ENCODE results near the gene GTPBP1. TPM values are rescaled to one million over a fixed set of nuclear protein-coding genes. Genes with fewer than 3 reads are reported as not detected.

The GTPBP1 gene
- total and polyA plus RNA-seq, 2 of the 4 experiments (the other 2 are of a cell fraction), result 12.4 to 29.5 TPM

- Histone ChIP-seq H3K9me1 (ENCODE audit: insufficient read depth, low read length) (peaks cover 22% of the 10 kb centered on the region), H3K4ac (ENCODE audit: low read depth, low read length) (no peak overlapping the region), H4K91ac (ENCODE audit: insufficient read depth, low read depth, low read length) (no peak overlapping the region), H2BK20ac (ENCODE audit: low read depth, low read length) (no peak overlapping the region), H3K14ac (replicated peaks; ENCODE audit: low read depth, low read length) (0 out of 2 replicates have a peak overlapping the region, but pooled peaks have one; percentile 0), H2AK9ac (replicated peaks; ENCODE audit: low read depth, low read length, poor library complexity) (peak overlapping the region; percentile 26), H4K8ac (ENCODE audit: low read depth in 2 of 2, low read length in 2 of 2) (peak overlapping the region in 1 of 2 experiments; percentile 43; a peak in 1 of 4 replicates), H3K4me1 (ENCODE audit: control insufficient read depth, insufficient read depth, low read length) (peaks cover 8% of the 10 kb centered on the region), H3K56ac (ENCODE audit: extremely low read depth, insufficient read depth, low read length) (no peak overlapping the region; the same call in 1 of the 2 replicates), H2BK5ac (ENCODE audit: low read depth, low read length, poor library complexity, severe bottlenecking) (peak overlapping the region; percentile 17), H2AFZ (replicated peaks; ENCODE audit: low read length, poor library complexity) (peak overlapping the region; percentile 93), H4K20me1 (ENCODE audit: insufficient read depth, low read length) (peaks cover 33% of the 10 kb centered on the region), H3K4me3 (ENCODE audit: insufficient read depth, low read depth, low read length) (peak overlapping the region; percentile 40), H2BK120ac (ENCODE audit: low read depth, low read length) (no peak overlapping the region), H4K5ac (ENCODE audit: low read depth, low read length) (peak overlapping the region; percentile 34; the same call in 1 of the 2 replicates), H3K9ac (ENCODE audit: low read depth, low read length) (peak overlapping the region; percentile 15; the same call in 1 of the 2 replicates), H3K9me3 (ENCODE audit: control insufficient read depth, insufficient read depth, low read length) (no peaks in the 10 kb centered on the region), H3K27ac (ENCODE audit: insufficient read depth, low read length) (no peak overlapping the region), H3K23ac (ENCODE audit: low read depth, low read length) (peak overlapping the region; percentile 57), H3K36me3 (ENCODE audit: control insufficient read depth, insufficient read depth, low read length) (0 out of 2 replicates have a peak, but pooled peaks cover 1% of the 10 kb centered on the region), H2BK15ac (ENCODE audit: low read depth, low read length) (no peak overlapping the region), H2AK5ac (ENCODE audit: low read depth, low read length) (peak overlapping the region; percentile 7; the same call in 1 of the 2 replicates), H3K79me1 (ENCODE audit: low read depth in 1 of 2, low read length in 2 of 2) (peaks cover 2 to 49% of the 10 kb centered on the region in 2 experiments; a peak in 2 of 4 replicates), H3K27me3 (ENCODE audit: control insufficient read depth, insufficient read depth, low read length) (no peaks in the 10 kb centered on the region), H3K18ac (ENCODE audit: low read depth, low read length) (no peak overlapping the region), H3K4me2 (ENCODE audit: low read depth, low read length) (peak overlapping the region; percentile 87)
- whole genome bisulfite sequencing, 2 experiments (ENCODE audit: extremely low coverage in 2 of 2, insufficient read length in 1 of 2), result no CpG with 5 or more reads among the region's 10 CpGs
- DNase-seq (no peak), ATAC-seq (ENCODE audit: low read depth) (no peak)
- CTCF ChIA-PET, result no interaction called here
- dilution Hi-C loops (cut with HindIII; ENCODE audit: low sequenced_read_pairs, unreplicated experiment) (no loop called here), intact Hi-C loops (cut with micrococcal nuclease) (loop anchor here (10.0 kb wide), 1 partner anchor 650 kb away; the partner anchor contains the start of gene PICK1), in situ Hi-C loops (cut with MboI; ENCODE audit: low sequenced_read_pairs) (no loop called here)
- POLR2A ChIA-PET (ENCODE audit: unreplicated experiment), result interaction anchor here (0.6 kb wide), 1 partner anchor 23 kb away, joined by 5 read pairs; the partner anchor contains the start of gene TOMM22
- no TSS peak for BruUV-seq (replicated peaks)
- no peak for TF ChIP-seq MXI1 (IDR thresholded peaks at IDR 0.05; ENCODE audit: borderline replicate concordance, low read depth, low read length)
- TF ChIP-seq MAZ (IDR thresholded peaks at IDR 0.05; ENCODE audit: borderline replicate concordance, low read depth, low read length), result no peak
- TF ChIP-seq POLR2A (IDR thresholded peaks at IDR 0.05; ENCODE audit: low read depth, low read length), result no peak
- TF ChIP-seq CTCF (conservative IDR thresholded peaks at IDR 0.05; ENCODE audit: low read depth, low read length), result no peak
- TF ChIP-seq USF2 (IDR thresholded peaks at IDR 0.05; ENCODE audit: low read depth, low read length), result no peak
- TF ChIP-seq CEBPB (IDR thresholded peaks at IDR 0.05; ENCODE audit: low read depth, low read length), result no peak
- no peak for TF ChIP-seq RFX5 (IDR thresholded peaks at IDR 0.05; ENCODE audit: low read depth, low read length)
- no peak for TF ChIP-seq NFE2L2 (IDR thresholded peaks at IDR 0.05; ENCODE audit: low read depth, low read length)
- no peak for TF ChIP-seq RAD21 (IDR thresholded peaks at IDR 0.05; ENCODE audit: low read length)
Observed at GRCh38 chr22:38704654-38705234, 1.0 kb upstream of the GTPBP1 start.

All from IMR-90 (cell line).